Tibial nerve (tissue), 3 donors: ENCODE measurements around the gene VCX2.

Source experiments
- POLR2A ChIP-seq, 2 donors: fragments of 450-650 bp; IDR thresholded peaks; one replicate each; pipeline ENCODE4 v1.6.1; 2017; ENCODE audit warnings: antibody characterized with exemption in 2 of 2, mild to moderate bottlenecking in 2 of 2, moderate library complexity in 2 of 2
- TF ChIP-seq, protein P1 (sequence below), 5 experiments: fragments of 200-600 bp in 3 of 5; fragments of 450-650 bp in 2 of 5; sonication (generic) in 3 of 5; IDR thresholded peaks; one replicate each; pipeline ENCODE4 v1.5.1; 2016 to 2019; ENCODE audit warnings: antibody characterized with exemption in 5 of 5, mild to moderate bottlenecking in 3 of 5, moderate library complexity in 2 of 5

DNA sequence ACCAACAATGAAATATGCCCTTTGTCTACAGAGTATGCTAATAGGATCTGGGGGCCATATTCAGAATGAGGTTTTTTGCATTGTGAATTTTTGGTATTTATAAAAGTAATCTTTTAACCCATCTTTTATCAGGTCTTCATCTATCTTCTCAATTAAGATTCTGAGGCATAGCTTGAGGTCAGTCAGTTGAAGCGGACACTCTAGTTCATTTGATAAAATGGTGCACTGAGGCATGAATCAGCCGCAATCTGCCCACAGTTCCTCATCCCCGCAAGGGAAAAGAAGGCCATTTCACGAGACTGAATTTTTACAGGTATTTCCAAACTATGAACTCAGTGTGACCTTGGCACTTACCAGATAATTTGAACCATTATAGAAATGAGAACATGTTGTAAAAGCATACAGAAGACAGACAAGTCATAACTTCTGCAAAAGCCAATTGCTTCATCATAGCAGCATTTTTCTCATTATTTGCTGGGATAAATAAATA, 19.3 kb upstream of the VCX2 start:
- TF ChIP-seq, protein P1, sequence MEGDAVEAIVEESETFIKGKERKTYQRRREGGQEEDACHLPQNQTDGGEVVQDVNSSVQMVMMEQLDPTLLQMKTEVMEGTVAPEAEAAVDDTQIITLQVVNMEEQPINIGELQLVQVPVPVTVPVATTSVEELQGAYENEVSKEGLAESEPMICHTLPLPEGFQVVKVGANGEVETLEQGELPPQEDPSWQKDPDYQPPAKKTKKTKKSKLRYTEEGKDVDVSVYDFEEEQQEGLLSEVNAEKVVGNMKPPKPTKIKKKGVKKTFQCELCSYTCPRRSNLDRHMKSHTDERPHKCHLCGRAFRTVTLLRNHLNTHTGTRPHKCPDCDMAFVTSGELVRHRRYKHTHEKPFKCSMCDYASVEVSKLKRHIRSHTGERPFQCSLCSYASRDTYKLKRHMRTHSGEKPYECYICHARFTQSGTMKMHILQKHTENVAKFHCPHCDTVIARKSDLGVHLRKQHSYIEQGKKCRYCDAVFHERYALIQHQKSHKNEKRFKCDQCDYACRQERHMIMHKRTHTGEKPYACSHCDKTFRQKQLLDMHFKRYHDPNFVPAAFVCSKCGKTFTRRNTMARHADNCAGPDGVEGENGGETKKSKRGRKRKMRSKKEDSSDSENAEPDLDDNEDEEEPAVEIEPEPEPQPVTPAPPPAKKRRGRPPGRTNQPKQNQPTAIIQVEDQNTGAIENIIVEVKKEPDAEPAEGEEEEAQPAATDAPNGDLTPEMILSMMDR (IDR thresholded peaks at IDR 0.05), result no peak
- no peak for TF ChIP-seq POLR2A (IDR thresholded peaks at IDR 0.05)
